Measurements from ENCODE around the gene HINFP.
"Not testable (repeated sequence)": the region's sequence is repeated elsewhere in the genome, so short reads cannot be mapped to it uniquely, and the experiment has no call there.

The HINFP gene

DNA sequence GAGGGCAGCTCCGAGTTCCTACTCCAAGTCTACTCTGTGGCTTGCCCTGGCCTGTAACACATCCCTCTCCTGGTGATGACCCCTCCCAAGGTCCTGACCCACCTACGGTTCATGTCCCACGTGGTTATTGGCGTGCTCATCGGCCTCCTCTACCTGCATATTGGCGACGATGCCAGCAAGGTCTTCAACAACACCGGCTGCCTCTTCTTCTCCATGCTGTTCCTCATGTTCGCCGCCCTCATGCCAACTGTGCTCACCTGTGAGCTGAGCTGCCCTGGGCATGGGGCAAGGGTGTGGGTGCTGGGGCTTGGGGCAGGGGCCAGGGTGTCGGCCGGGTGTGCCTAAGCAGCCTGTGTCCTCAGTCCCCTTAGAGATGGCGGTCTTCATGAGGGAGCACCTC lies 37.1 kb downstream of the HINFP start:
- no peak for DNase-seq

GRCh38 chr11:119160151-119160550 lies 38.8 kb downstream of the HINFP start:
- no peak for DNase-seq

DNA sequence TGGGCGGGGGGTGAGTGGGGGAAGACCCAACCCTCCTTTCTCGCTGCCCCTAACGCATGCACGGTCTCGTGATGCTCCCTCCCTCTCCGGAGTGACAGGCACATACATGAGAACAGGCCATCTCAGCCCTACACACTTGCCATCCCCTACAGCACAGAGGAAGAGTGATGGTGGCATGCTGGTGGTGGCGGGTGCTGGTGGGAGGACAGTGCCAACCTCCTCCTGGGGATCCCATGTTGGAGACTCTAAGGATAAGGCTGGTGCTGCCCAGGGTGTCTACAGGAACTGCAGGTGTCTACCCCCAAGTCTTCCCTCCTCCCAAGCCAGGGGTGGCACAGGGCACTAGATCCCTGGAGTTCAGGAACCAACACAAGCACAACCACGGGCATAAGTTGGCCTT lies 40.5 kb downstream of the HINFP start:
- no peak for DNase-seq

- no peak for DNase-seq
Measured at GRCh38 chr11:119166368-119167076, 45.1 kb downstream of the HINFP start.

DNA sequence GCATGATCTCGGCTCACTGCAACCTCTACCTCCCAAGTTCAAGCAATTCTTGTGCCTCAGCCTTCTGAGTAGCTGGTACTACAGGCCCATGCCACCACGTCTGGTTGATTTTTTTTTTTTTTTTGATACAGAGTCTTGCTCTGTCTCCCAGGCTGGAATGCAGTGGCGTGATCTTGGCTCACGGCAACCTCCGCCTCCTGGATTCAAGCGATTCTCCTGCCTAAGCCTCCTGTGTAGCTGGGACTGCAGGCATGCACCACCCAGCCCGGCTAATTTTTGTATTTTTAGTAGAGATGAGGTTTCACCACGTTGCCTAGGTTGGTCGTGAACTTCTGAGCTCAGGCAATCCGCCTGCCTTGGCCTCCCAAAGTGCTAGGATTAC lies 45.7 kb downstream of the HINFP start:
- not testable (repeated sequence) for DNase-seq

DNA sequence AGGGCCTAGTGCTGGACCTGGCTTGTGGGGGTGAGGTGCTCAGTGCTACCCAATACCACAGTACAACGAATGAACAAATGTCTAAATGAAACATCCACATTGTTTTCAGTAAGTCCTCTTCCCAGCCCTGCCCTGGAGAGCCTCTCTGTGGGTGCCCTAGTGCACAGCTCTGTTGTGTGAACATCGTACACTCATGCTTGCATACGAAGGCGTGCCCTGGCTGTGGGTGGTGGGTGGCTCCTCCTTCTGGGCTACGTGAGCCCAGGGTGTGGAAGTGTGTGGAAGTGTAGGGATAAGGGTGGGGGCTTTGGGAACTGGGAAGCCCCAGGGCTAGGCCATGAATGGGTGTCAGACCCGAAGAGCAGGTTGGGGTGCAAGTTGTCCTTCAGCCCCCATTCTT lies 46.6 kb downstream of the HINFP start:
- no peak for DNase-seq

GRCh38 chr11:119168471-119169281 lies 47.3 kb downstream of the HINFP start, which contains the start of gene NLRX1:
NLRX1 (plus strand) TSS chr11:119168725; CDS start chr11:119171404, 2,679 bp downstream.
- DNase-seq = peak; percentile 81

- DNase-seq = no peak
Measured at GRCh38 chr11:119169282-119169719, 47.9 kb downstream of the HINFP start.

GRCh38 chr11:119172513-119172912 lies 51.1 kb downstream of the HINFP start:
- no peak for DNase-seq

DNA sequence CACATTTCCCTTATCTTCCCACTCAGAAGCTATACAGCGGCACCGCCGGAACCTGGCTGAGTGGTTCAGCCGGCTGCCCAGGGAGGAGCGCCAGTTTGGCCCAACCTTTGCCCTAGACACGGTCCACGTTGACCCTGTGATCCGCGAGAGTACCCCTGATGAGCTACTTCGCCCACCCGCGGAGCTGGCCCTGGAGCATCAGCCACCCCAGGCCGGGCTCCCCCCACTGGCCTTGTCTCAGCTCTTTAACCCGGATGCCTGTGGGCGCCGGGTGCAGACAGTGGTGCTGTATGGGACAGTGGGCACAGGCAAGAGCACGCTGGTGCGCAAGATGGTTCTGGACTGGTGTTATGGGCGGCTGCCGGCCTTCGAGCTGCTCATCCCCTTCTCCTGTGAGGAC lies 52.1 kb downstream of the HINFP start:
- DNase-seq = no peak

DNA sequence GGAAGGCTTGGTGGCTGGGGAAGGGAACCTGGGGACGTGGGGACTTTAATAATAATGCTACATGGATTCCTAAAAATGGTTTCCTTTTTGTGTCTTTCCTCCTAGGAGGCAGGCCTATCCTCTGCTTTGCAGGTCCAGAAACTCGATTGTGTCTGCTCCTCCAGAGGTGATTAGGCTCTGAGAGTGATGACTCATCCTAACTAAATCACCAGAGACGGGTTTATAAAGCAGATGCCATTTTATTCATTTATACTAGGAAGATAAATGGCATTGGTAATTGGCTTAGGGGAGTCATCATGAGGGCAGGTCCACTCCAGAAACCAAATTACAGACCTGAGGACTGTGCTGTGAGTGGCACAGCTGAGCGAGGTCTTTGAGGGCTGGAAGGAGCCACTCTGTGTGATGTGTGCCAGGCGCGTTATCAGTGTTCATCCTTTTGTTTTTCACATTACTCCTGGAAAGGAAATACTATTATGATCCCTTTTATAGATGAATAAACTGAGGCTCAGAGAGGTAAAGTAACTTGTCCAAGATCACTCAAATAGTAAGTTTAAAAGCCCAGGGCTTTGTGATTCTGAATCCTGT lies 54.2 kb downstream of the HINFP start:
- no peak for DNase-seq

- DNase-seq = no peak
Measured at GRCh38 chr11:119178166-119178680, 56.8 kb downstream of the HINFP start.

DNA sequence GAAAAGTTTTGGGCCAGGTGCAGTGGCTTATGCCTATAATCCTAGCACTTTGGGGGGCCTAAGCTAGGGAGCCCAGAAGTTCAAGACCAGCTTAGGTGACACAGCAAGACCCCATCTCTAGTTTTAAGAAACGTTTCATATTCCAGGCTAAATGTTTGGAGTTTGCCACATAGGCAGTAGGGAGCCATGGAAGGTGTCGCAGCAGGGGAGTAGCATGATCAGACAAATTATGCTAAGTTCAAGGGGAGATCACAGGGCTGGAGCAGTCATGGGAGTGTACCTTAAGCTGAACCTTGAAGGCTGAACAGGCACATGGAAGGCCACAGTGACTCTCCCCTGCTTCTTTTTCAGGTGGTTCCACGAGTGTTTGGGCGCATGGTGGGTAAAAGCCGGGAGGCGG lies 58.0 kb downstream of the HINFP start:
- DNase-seq = no peak

DNA sequence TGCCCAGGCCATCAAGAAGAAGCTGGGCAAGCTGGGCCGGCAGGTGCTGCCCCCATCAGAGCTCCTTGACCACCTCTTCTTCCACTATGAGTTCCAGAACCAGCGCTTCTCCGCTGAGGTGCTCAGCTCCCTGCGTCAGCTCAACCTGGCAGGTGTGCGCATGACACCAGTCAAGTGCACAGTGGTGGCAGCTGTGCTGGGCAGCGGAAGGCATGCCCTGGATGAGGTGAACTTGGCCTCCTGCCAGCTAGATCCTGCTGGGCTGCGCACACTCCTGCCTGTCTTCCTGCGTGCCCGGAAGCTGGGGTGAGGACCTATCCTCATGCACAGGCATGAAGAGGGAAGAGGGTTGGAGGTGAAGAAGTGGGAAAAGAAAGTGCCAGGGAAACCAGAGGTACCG lies 58.6 kb downstream of the HINFP start:
- DNase-seq = no peak

DNA sequence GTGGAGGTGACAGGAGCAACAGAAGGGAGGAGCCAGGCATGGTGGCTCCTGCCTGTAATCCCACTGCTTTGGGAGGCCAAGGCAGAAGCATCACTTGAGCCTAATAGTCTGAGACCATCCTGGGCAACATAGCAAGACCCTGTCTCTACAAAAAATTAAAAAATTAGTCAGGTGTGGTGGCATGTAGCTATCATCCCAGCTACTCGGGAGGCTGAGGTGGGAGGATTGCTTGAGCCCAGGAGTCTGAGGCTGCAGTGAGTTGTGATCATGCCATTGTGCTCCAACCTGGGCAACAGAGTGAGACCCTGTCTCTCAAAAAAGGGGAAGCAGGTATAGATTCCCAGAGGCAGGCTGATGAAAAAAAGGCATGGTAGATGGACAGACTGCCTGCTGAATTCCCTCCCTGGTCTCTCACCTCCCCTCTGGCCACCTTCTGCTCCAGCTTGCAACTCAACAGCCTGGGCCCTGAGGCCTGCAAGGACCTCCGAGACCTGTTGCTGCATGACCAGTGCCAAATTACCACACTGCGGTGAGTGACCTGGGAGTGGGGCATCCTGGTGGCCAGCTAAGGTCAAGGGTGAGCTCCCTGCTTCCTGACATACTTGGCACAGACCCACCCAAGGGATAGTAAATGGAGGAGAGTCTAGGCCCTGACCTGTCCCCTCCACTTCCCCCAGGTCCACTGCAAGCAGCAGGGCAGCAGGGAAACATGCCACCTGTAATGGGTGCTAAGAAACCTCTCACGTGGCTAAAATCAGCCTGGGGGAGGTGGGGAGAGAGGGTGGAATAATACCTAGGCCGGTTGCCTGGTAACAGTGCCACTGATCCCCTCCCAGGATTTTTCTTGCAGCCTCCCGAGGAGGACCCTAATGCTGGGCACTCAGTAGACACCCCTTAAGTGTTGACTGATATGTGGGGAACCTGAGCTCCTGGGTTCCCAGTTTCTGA lies 59.6 kb downstream of the HINFP start:
- no peak for DNase-seq

GRCh38 chr11:119181677-119182412 lies 60.5 kb downstream of the HINFP start:
- no peak for DNase-seq

- not testable (repeated sequence) for DNase-seq
Measured at GRCh38 chr11:119184399-119184798, 63.0 kb downstream of the HINFP start.

Measured in CD4-positive, alpha-beta T cell treated with Interleukin-4 for 4 hours (primary cell).